Thyroid gland (tissue), 4 donors: ENCODE data around the gene EIF2S1. TPM values are rescaled to one million over a fixed set of nuclear protein-coding genes. Genes with fewer than 3 reads are reported as not detected.

Experiments
- DNase-seq, 2 donors: peaks; one replicate each; pipeline ENCODE4 v3.0.0-alpha.2; 2019
- H3K27ac ChIP-seq, 3 donors: fragments of 200-600 bp; sonication (generic); 1 replicate in 2 of 3; 2 replicates in 1 of 3; pipeline ENCODE4 v1.5.1; 2016 to 2019; ENCODE audit warnings: mild to moderate bottlenecking in 1 of 3, moderate library complexity in 1 of 3
- H3K27me3 ChIP-seq: fragments of 200-600 bp; sonication (generic); one replicate; pipeline ENCODE4 v1.5.1; 2019
- H3K36me3 ChIP-seq, 2 donors: fragments of 200-600 bp; sonication (generic); one replicate each; pipeline ENCODE4 v1.5.1; 2016 to 2019
- H3K4me1 ChIP-seq, 2 donors: fragments of 200-600 bp; sonication (generic); one replicate each; pipeline ENCODE4 v1.5.1; 2017 to 2019
- H3K4me3 ChIP-seq, 3 donors: fragments of 200-600 bp; sonication (generic); replicated peaks in 1 of 3; 1 replicate in 2 of 3; 2 replicates in 1 of 3; pipeline ENCODE4 v1.5.1; 2016; ENCODE audit warnings: mild to moderate bottlenecking in 1 of 3
- H3K9me3 ChIP-seq: fragments of 200-600 bp; sonication (generic); one replicate; pipeline ENCODE4 v1.5.1; 2017
- CTCF ChIP-seq, 6 experiments: fragments of 200-600 bp in 3 of 6; fragments of 450-650 bp in 3 of 6; sonication (generic) in 3 of 6; IDR thresholded peaks; one replicate each; pipeline ENCODE4 v1.5.1; 2016 to 2019; ENCODE audit warnings: antibody characterized with exemption in 6 of 6, mild to moderate bottlenecking in 2 of 6, inconsistent platforms in 1 of 6, moderate library complexity in 1 of 6
- POLR2A ChIP-seq, 2 donors: fragments of 450-650 bp; IDR thresholded peaks; one replicate each; pipeline ENCODE4 v1.6.1; 2017; ENCODE audit warnings: antibody characterized with exemption in 2 of 2, mild to moderate bottlenecking in 2 of 2, moderate library complexity in 1 of 2
- WGBS, 2 donors: methylation state at CpG; one replicate each; pipeline ENCODE4 v1.1.5; 2017; 5-methylcytosine and 5-hydroxymethylcytosine counted together
- intact Hi-C: fragments of 100-400 bp; cut with DNase I; formaldehyde crosslinking; loops from one replicate; pipeline ENCODE4 v1.15.1; 2023
- total RNA-seq, 4 donors: library from RNA; depleted of rRNA; stranded (reverse); fragments of >200 nt; gene quantifications; one replicate each; pipeline ENCODE4 v1.2.3, GENCODE V29; 2016

EIF2S1 gene
- total RNA-seq, 4 donors from 2014 or later: 53.3 to 98.5 (median 69.6) TPM

GRCh38 chr14:67385618-67386017 lies 25.5 kb downstream of the EIF2S1 start:
- TF ChIP-seq CTCF (IDR thresholded peaks at IDR 0.05) (no peak), POLR2A (IDR thresholded peaks at IDR 0.05) (no peak)
- Histone ChIP-seq H3K4me1 (peaks cover 38 to 44% of the 10 kb centered on the region in 2 donors), H3K4me3 (no peak overlapping the region), H3K9me3 (no peaks in the 10 kb centered on the region), H3K36me3 (peaks cover 33 to 34% of the 10 kb centered on the region in 2 donors), H3K27ac (peak overlapping the region; percentile 67 to 81 (median 76)), H3K27me3 (no peaks in the 10 kb centered on the region)
- intact Hi-C loops: no loop called here
- DNase-seq: no peak
- 42 to 50% methylated on average over 2 of the region's 2 CpGs for whole genome bisulfite sequencing, 2 donors

- Histone ChIP-seq H3K36me3 (peaks cover 17 to 22% of the 10 kb centered on the region in 2 donors), H3K4me1 (peaks cover 38 to 44% of the 10 kb centered on the region in 2 donors), H3K27ac (peak overlapping the region; percentile 27 to 81 (median 76)), H3K27me3 (no peaks in the 10 kb centered on the region), H3K4me3 (no peak overlapping the region), H3K9me3 (no peaks in the 10 kb centered on the region)
- 66 to 79% methylated on average over 2 of the region's 2 CpGs for WGBS, 2 donors
- no peak for DNase-seq
- no peak for TF ChIP-seq CTCF (IDR thresholded peaks at IDR 0.05)
- no peak for TF ChIP-seq POLR2A (IDR thresholded peaks at IDR 0.05)
- intact Hi-C loops: no loop called here
These were observed 27.1 kb downstream of the EIF2S1 start for GRCh38 chr14:67387195-67387594.

GRCh38 chr14:67389275-67389674 lies 29.1 kb downstream of the EIF2S1 start:
- DNase-seq: no peak
- TF ChIP-seq POLR2A (IDR thresholded peaks at IDR 0.05) (no peak), CTCF (IDR thresholded peaks at IDR 0.05) (no peak)
- H3K4me1 ChIP-seq: peaks cover 34 to 44% of the 10 kb centered on the region in 2 donors
- 81 to 94% methylated on average over 3 of the region's 3 CpGs for WGBS, 2 donors
- no peak overlapping the region for H3K4me3 ChIP-seq
- intact Hi-C loops: no loop called here
- peaks cover 2 to 4% of the 10 kb centered on the region in 2 donors for H3K36me3 ChIP-seq
- H3K9me3 ChIP-seq: no peaks in the 10 kb centered on the region
- H3K27me3 ChIP-seq: no peaks in the 10 kb centered on the region
- H3K27ac ChIP-seq: peak overlapping the region in 1 of 3 donors; percentile 11

GRCh38 chr14:67389811-67390534 lies 29.8 kb downstream of the EIF2S1 start:
- Histone ChIP-seq H3K36me3 (peaks cover 0 to 4% of the 10 kb centered on the region in 2 donors), H3K27ac (peak overlapping the region; percentile 11 to 39 (median 21)), H3K9me3 (no peaks in the 10 kb centered on the region), H3K27me3 (no peaks in the 10 kb centered on the region), H3K4me1 (peaks cover 27 to 37% of the 10 kb centered on the region in 2 donors), H3K4me3 (no peak overlapping the region)
- WGBS, 2 donors: 78 to 86% methylated on average over 1 of the region's 1 CpG
- DNase-seq: peak in 1 of 2 donors; percentile 25
- intact Hi-C loops: no loop called here
- TF ChIP-seq CTCF (IDR thresholded peaks at IDR 0.05): no peak

- no peak for DNase-seq
- 87 to 91% methylated on average over 6 of the region's 6 CpGs for WGBS, 2 donors
These were observed 31.1 kb downstream of the EIF2S1 start for GRCh38 chr14:67391268-67391667.

More at GRCh38 chr14:67391268-67391667, 31.1 kb downstream of the EIF2S1 start:
- Histone ChIP-seq H3K27ac (no peak overlapping the region), H3K4me1 (peaks cover 20 to 27% of the 10 kb centered on the region in 2 donors), H3K9me3 (no peaks in the 10 kb centered on the region), H3K4me3 (no peak overlapping the region), H3K36me3 (peaks cover 0 to 4% of the 10 kb centered on the region in 2 donors), H3K27me3 (no peaks in the 10 kb centered on the region)
- intact Hi-C loops: no loop called here
- TF ChIP-seq POLR2A (IDR thresholded peaks at IDR 0.05): no peak
- no peak for TF ChIP-seq CTCF (IDR thresholded peaks at IDR 0.05)
